Aorta (tissue), 5 donors: ENCODE results near the gene CD37. TPM values are rescaled to one million over a fixed set of nuclear protein-coding genes. Genes with fewer than 3 reads are reported as not detected.

ENCODE experiments used
- ATAC-seq: fragments of 200-7000 bp; cut with Tn5 transposase; one replicate; pipeline ENCODE4 v1.9.1; 2022; ENCODE audit warnings: moderate library complexity; ENCODE audit not compliant: low FRiP score
- DNase-seq, 2 donors: peaks; one replicate each; pipeline ENCODE4 v3.0.0-alpha.2; 2020
- H3K27ac ChIP-seq, 2 donors: one replicate each; pipeline ENCODE4 v1.5.1; 2013; ENCODE audit warnings: low read length in 2 of 2, mild to moderate bottlenecking in 2 of 2, moderate library complexity in 2 of 2, control low read depth in 1 of 2, inconsistent platforms in 1 of 2, low read depth in 1 of 2
- H3K27me3 ChIP-seq, 2 donors: one replicate each; pipeline ENCODE4 v1.6.1; 2013; ENCODE audit warnings: control low read depth in 1 of 2, low read length in 1 of 2, mild to moderate bottlenecking in 1 of 2, moderate library complexity in 1 of 2; ENCODE audit not compliant: insufficient read depth in 2 of 2, control insufficient read depth in 1 of 2
- H3K36me3 ChIP-seq, 2 donors: one replicate each; pipeline ENCODE4 v1.6.1; 2013; ENCODE audit warnings: control low read depth in 1 of 2, low read length in 1 of 2, mild to moderate bottlenecking in 1 of 2; ENCODE audit not compliant: insufficient read depth in 2 of 2, control insufficient read depth in 1 of 2
- H3K4me1 ChIP-seq, 2 donors: one replicate each; pipeline ENCODE4 v1.6.1; 2013; ENCODE audit warnings: low read length in 2 of 2, control low read depth in 1 of 2, mild to moderate bottlenecking in 1 of 2, moderate library complexity in 1 of 2; ENCODE audit not compliant: insufficient read depth in 2 of 2, control insufficient read depth in 1 of 2
- H3K4me3 ChIP-seq, 2 donors: one replicate each; pipeline ENCODE4 v1.5.1; 2013; ENCODE audit warnings: low read length in 2 of 2, control low read depth in 1 of 2, mild to moderate bottlenecking in 1 of 2
- H3K9me3 ChIP-seq: one replicate; pipeline ENCODE4 v1.6.1; 2013; ENCODE audit warnings: mild to moderate bottlenecking, low read length; ENCODE audit not compliant: control insufficient read depth
- WGBS, 2 donors: extraction: QIAGEN DNeasy Blood & Tissue Kit; methylation state at CpG; one replicate each; pipeline ENCODE4 v1.1.7; 2013; 5-methylcytosine and 5-hydroxymethylcytosine counted together
- intact Hi-C, 2 donors: fragments of 100-400 bp; cut with DNase I; formaldehyde crosslinking; loops; one replicate each; pipeline versions ENCODE4 v1.14.2 to v1.15.0; 2022
- polyA plus RNA-seq, 2 donors: library from polyadenylated mRNA; stranded (reverse); fragments of 200-250 nt; gene quantifications; one replicate each; pipeline ENCODE4 v1.2.3, GENCODE V29; 2013
- total RNA-seq, 2 donors: library from RNA; stranded (reverse); fragmentation: NEBNext Ultra II Directional; extraction: Animal tissue kit (Norgen Biotek cat#: 25700); gene quantifications; one replicate each; pipeline ENCODE4 v1.2.1, GENCODE V29; 2021
- donor health status: healthy with polysubstance abuse.
- donor health status: Bipolar disorder and iron deficiency.
- donor health status: DM: no; HTN: no; CAD: no.
- donor health status: DM: no; HTN: no; CAD: no.
- donor health status: DM: yes; HTN: yes; CAD: no.

The CD37 gene
- total and polyA plus RNA-seq, 4 donors = 5.2 to 40.1 (median 14.5) TPM

DNA sequence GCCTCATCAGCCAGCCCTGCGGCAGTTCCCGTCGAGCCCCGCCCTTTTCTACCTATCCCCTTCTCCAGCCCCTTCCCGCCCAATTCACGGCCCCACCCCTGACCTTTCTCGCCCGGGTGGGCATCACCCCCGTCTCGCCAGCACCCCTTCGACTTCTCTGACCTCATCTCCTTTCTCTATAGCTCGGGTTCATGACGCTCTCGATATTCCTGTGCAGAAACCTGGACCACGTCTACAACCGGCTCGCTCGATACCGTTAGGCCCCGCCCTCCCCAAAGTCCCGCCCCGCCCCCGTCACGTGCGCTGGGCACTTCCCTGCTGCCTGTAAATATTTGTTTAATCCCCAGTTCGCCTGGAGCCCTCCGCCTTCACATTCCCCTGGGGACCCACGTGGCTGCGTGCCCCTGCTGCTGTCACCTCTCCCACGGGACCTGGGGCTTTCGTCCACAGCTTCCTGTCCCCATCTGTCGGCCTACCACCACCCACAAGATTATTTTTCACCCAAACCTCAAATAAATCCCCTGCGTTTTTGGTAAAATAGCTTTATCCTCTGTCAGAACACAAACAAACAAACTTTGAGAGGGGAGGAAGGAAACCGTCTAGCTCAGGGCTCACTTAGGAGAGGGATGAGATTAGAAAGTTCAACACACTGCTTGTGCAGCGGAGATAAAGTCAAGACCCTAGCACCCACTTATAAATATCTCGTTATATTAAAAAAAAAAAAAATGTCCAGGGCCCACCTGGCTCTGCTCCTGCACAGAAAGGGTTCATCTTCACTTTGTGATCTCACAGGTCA lies 5.1 kb downstream of the CD37 start:
- no peaks in the 10 kb centered on the region for H3K36me3 ChIP-seq

GRCh38 chr19:49340865-49341718 lies 5.9 kb downstream of the CD37 start:
- H3K36me3 ChIP-seq = no peaks in the 10 kb centered on the region
- peak overlapping the region in 1 of 2 donors; percentile 5 for H3K27ac ChIP-seq
- intact Hi-C loops = no loop called here

More for the DNA sequence above, 5.1 kb downstream of the CD37 start:
- H3K4me3 ChIP-seq = peak overlapping the region; percentile 22
- DNase-seq (peak; percentile 81 to 91), ATAC-seq (peak; percentile 77)
- 9 to 11% methylated on average over 36 of the region's 36 CpGs for WGBS, 2 donors
- no peaks in the 10 kb centered on the region for H3K4me1 ChIP-seq
- no peaks in the 10 kb centered on the region for H3K9me3 ChIP-seq
- intact Hi-C loops = no loop called here
- H3K27me3 ChIP-seq = no peaks in the 10 kb centered on the region
- peak overlapping the region in 1 of 2 donors; percentile 69 for H3K27ac ChIP-seq

DNA sequence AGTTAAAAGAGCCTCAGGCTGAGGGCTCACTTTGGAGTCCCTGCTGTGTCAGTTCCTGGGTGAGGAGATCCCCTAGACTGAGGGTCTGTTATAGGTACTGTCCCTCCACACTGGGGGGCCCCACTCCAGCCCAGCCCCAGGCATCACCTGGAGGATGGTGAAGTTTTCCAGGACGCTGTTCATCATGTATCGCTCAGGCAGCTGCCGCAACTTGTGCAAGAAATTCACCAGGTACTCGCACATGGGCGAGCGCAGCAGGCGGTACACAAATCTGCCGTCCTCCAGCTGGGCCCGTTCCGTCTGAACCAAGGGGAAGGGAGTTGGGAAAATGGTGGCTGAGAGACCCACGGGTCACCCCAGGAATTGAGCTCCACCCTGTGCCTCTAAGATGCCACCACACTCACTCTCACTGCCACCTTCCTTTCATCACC lies 7.1 kb downstream of the CD37 start:
- Histone ChIP-seq H3K9me3 (no peaks in the 10 kb centered on the region), H3K27me3 (no peaks in the 10 kb centered on the region), H3K4me3 (no peak overlapping the region), H3K4me1 (no peaks in the 10 kb centered on the region), H3K27ac (no peak overlapping the region), H3K36me3 (peaks cover 0 to 1% of the 10 kb centered on the region in 2 donors)
- WGBS, 2 donors = 90 to 92% methylated on average over 11 of the region's 11 CpGs
- intact Hi-C loops = no loop called here
- ATAC-seq (no peak), DNase-seq (peak; percentile 29 to 73)

More at GRCh38 chr19:49340865-49341718, 5.9 kb downstream of the CD37 start:
- no peak overlapping the region for H3K4me3 ChIP-seq
- 95% methylated on average over 11 of the region's 11 CpGs for WGBS, 2 donors
- no peaks in the 10 kb centered on the region for H3K9me3 ChIP-seq
- H3K27me3 ChIP-seq = no peaks in the 10 kb centered on the region
- peak; percentile 41 to 53 for DNase-seq
- no peak for ATAC-seq
- no peaks in the 10 kb centered on the region for H3K4me1 ChIP-seq

- DNase-seq = peak; percentile 38 to 49
- H3K4me3 ChIP-seq = no peak overlapping the region
- no peaks in the 10 kb centered on the region for H3K4me1 ChIP-seq
- H3K36me3 ChIP-seq = peaks cover 0 to 1% of the 10 kb centered on the region in 2 donors
- no peak overlapping the region for H3K27ac ChIP-seq
- H3K27me3 ChIP-seq = no peaks in the 10 kb centered on the region
- intact Hi-C loops = no loop called here
- no peak for ATAC-seq
- WGBS, 2 donors = 95 to 99% methylated on average over 6 to 7 of the region's 7 CpGs
- no peaks in the 10 kb centered on the region for H3K9me3 ChIP-seq
Measured at GRCh38 chr19:49343123-49343522, 7.9 kb downstream of the CD37 start.

DNA sequence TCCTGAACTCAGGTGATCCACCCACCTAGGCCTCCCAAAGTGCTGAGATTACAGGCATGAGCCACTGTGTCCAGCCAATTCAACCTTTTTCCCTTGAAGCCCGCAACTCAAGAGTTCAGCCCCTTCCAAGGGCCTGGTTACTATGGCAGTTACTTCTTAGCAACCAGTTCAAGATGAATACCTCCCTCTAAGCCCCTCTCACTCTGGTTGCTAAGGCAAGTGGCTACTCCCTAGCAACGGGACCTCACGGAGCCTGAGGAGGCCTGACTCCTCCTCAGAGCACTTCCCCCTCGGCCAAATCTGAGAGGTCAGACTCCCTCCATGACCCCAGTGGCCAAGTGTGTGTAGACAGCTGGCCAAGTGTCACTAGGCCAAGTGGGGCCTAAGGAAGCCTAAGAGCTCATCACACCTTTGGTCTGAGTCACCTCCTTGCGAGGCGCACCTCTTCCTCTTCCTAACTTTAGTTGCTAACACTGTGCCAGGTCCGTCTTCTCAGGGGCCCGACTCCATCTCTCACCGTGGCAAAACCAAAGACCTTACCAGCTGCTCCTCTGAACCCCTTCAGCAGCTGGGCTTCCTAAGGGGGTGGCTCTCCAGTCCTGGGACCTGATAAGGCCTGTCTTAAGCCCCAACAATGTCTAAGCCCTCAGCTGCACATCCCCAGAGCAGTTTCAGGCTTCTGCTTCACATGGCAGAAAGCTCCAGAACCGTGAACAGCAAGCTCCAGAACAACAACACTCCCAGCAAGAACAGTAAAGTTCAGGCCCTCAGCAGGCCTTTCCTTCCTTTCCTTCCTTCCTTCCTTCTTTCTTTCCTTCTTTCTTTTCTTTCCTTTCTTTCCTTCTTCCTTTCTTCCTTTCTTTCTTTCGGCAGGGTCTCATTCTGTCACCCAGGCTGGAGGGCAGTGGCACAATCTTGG lies 9.6 kb downstream of the CD37 start:
- intact Hi-C loops = no loop called here
- no peak overlapping the region for H3K4me3 ChIP-seq
- WGBS, 2 donors = 78 to 86% methylated on average over 11 of the region's 11 CpGs
- H3K9me3 ChIP-seq = no peaks in the 10 kb centered on the region
- ATAC-seq = no peak
- H3K27me3 ChIP-seq = no peaks in the 10 kb centered on the region
- no peaks in the 10 kb centered on the region for H3K4me1 ChIP-seq
- H3K27ac ChIP-seq = no peak overlapping the region
- DNase-seq = peak; percentile 33 to 46
- peaks cover 0 to 1% of the 10 kb centered on the region in 2 donors for H3K36me3 ChIP-seq

DNA sequence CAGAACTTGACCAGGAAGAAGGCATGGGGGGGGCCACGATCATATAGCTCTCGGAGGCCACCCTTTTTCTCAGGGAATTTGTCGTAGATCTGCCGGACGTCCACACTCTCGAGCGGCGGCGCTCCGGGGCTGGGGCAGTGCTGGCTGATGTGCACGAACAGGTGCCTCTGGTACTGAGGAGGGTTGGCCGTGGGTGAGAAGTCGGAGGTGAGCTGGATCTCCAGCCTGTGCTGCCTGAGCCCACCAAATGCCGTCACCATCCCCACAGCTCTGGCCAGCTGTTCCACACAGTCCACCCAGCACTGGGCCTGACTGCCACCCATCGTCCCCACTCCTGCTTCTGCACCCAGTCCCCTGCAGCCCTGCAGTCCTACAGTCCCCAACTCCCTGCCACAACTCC lies 12.0 kb downstream of the CD37 start:
- no peak overlapping the region for H3K27ac ChIP-seq
- no peaks in the 10 kb centered on the region for H3K9me3 ChIP-seq
- intact Hi-C loops = no loop called here
- DNase-seq = no peak
- peaks cover 0 to 3% of the 10 kb centered on the region in 2 donors for H3K36me3 ChIP-seq
- ATAC-seq = no peak
- no peaks in the 10 kb centered on the region for H3K4me1 ChIP-seq
- no peak overlapping the region for H3K4me3 ChIP-seq
- 93 to 94% methylated on average over 15 of the region's 15 CpGs for WGBS, 2 donors
- H3K27me3 ChIP-seq = no peaks in the 10 kb centered on the region

DNA sequence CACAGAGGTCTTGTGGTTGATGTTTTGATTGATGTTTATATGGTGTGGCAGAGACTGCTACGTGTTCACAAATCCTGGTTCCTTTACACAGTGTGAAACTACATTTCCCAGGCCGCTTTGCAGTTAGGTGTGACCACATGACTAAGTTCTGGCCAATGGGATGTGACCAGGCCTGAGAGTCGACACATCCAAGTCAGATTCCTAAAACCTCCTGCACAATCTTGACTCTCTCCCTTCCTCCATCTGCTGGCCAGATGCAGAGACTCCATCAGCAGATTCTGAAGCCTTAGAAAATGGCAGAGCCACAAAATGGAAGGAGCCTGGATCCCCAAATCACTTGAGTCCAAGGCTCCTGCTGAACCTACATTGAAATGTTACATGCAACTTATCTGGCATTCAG lies 12.6 kb downstream of the CD37 start:
- intact Hi-C loops = no loop called here
- Histone ChIP-seq H3K36me3 (peaks cover 0 to 3% of the 10 kb centered on the region in 2 donors), H3K27ac (no peak overlapping the region), H3K4me3 (no peak overlapping the region), H3K4me1 (no peaks in the 10 kb centered on the region), H3K27me3 (no peaks in the 10 kb centered on the region), H3K9me3 (no peaks in the 10 kb centered on the region)
- ATAC-seq (peak; percentile 64), DNase-seq (no peak)
- 53 to 54% methylated on average over 3 of the region's 3 CpGs for WGBS, 2 donors
